Activated naive CD8-positive, alpha-beta T cell (primary cell): ENCODE measurements around the gene CPNE5.
"Not testable (repeated sequence)": the region's sequence is repeated elsewhere in the genome, so short reads cannot be mapped to it uniquely, and the experiment has no call there.

ENCODE experiments used
- H3K27ac Mint-ChIP-seq: one replicate; pipeline ENCODE4 v1.8.0; 2021; ENCODE audit warnings: mixed read lengths
- H3K27me3 Mint-ChIP-seq: one replicate; pipeline ENCODE4 v1.8.0; 2021; ENCODE audit warnings: mixed read lengths
- H3K36me3 Mint-ChIP-seq: one replicate; pipeline ENCODE4 v1.8.0; 2021; ENCODE audit warnings: mixed read lengths
- H3K4me1 Mint-ChIP-seq: one replicate; pipeline ENCODE4 v1.8.0; 2021; ENCODE audit warnings: low read depth, mixed read lengths
- H3K4me3 Mint-ChIP-seq: one replicate; pipeline ENCODE4 v1.8.0; 2021; ENCODE audit warnings: mild to moderate bottlenecking, mixed read lengths
- H3K9me3 Mint-ChIP-seq: one replicate; pipeline ENCODE4 v1.8.0; 2021; ENCODE audit warnings: low read depth, mixed read lengths

The CPNE5 gene

DNA sequence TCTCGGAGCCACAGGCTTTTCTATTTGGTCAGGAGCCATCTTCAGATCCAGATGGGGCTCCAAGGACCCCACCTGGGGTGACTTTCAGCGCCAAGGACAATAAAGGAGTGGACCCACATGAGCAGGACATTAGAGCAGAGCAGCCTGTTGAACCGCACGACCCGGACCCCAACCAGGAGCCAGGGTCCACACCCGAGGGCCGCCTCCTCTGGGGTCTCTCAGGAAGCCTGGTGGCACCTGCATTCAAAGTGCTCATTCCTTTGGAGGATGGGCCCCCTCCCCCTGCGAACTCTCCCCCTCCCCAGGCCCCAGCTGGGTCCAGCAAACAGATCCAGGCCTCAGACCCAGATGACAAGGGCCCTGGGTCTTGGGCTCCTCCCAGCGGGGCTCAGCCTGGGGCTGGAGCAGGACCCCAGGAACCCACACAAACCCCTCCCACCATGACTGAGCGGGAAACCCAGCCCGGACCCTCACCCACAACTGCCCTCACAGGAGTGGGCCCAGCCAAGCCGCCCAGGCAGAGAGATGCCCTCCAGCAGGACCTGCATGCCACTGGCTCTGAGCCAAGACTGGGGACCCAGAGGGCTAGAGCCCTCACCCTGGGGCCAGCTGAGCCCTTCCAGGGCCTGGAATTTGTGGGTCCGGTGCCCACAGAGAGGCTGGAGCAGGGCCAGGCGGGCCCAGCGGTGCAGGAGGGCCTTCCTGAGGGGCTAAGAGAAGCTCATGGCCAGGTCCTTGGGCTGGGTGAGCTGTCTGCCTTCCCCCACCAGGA lies 117.7 kb downstream of the CPNE5 start:
- H3K9me3 Mint-ChIP-seq, result no peaks in the 10 kb centered on the region
- H3K27me3 Mint-ChIP-seq, result no peaks in the 10 kb centered on the region
- H3K36me3 Mint-ChIP-seq, result no peaks in the 10 kb centered on the region
- H3K4me3 Mint-ChIP-seq, result no peak overlapping the region
- H3K27ac Mint-ChIP-seq, result no peak overlapping the region
- peaks cover 2% of the 10 kb centered on the region for H3K4me1 Mint-ChIP-seq

DNA sequence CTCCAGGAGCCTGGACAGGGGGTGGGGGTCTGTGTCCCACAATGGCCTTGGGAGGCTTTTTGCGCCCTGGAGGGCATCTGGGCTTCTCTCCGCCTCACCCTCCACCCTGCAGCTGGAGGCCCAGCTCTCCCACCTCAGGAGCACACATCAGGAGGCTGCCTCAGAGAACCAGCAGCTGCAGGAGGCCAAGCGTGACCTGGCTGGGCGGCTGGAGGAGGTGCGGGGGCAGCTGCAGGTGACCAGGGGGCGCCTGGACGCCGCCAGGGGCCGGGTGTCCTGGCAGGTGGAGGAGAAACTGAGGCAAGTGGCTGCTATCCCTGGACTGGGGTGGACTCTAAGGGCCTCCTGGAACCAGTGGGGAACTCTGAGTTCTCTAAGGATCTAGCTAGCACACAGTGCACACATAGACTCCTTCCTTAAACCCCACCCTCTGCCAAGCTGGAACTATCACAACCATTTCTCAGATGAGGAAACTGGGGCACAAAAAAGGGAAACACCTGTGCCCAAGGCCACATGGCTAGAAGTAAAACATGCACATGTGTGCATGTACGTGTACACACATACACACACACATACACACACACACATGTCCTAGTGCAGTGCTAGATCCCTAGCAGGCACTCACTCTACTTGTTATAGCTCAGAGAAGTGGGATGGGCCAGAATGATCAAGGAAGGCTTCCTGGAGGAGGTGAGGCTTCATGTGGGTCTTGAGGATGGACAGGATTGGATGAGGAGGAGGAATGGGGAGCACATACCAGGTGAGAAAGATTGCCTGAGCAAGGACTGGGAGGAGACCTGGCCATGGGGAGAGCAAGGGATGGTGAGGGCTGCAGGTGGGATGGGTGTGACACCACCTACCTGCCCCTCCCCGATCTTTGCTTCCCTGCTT lies 118.7 kb downstream of the CPNE5 start:
- Mint-ChIP-seq H3K4me1 (no peaks in the 10 kb centered on the region), H3K27ac (no peak overlapping the region), H3K36me3 (no peaks in the 10 kb centered on the region), H3K9me3 (no peaks in the 10 kb centered on the region), H3K4me3 (no peak overlapping the region), H3K27me3 (no peaks in the 10 kb centered on the region)

DNA sequence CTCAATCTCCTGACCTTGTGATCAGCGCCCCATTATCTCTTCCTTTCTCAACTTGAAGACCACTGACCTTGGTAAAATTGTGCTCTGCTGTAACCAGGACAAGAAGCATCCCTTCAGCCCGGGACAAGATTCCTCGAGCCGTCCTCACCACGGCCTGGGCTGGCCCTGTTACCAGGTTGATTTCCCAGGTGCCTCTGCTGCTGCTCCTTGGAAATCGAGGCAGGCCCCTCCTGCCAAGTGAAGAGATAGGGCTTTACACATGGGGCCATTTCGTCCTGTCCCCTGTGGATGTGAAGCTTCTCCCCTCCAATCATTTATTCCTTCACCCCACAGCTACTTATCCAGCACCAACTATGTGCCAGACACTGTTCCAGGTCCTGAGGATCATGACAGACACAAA lies 120.1 kb downstream of the CPNE5 start:
- H3K4me1 Mint-ChIP-seq, result no peaks in the 10 kb centered on the region
- H3K27ac Mint-ChIP-seq, result no peak overlapping the region
- H3K36me3 Mint-ChIP-seq, result no peaks in the 10 kb centered on the region
- H3K9me3 Mint-ChIP-seq, result no peaks in the 10 kb centered on the region
- H3K4me3 Mint-ChIP-seq, result no peak overlapping the region
- H3K27me3 Mint-ChIP-seq, result no peaks in the 10 kb centered on the region

DNA sequence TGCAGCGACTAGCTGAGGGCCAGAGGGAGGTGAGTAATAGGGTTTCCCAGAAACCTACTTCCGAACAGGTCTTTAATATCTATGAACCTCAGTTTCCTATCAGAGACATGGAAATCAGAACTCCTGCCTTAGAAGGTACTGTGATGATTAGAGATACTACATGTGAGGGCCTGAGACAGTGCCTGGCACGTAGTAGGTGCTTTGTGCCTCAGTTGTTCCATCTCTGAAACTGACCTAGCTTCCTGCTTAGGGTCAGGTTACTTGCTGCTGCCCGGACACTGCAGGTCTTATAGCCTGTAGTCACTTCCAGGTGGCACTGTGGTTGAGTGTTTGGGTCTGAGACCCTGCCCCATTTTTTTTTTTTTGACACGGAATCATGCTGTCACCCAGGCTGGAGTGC lies 120.7 kb downstream of the CPNE5 start:
- H3K9me3 Mint-ChIP-seq, result no peaks in the 10 kb centered on the region
- no peaks in the 10 kb centered on the region for H3K36me3 Mint-ChIP-seq
- no peaks in the 10 kb centered on the region for H3K27me3 Mint-ChIP-seq
- H3K4me3 Mint-ChIP-seq, result no peak overlapping the region
- no peak overlapping the region for H3K27ac Mint-ChIP-seq
- no peaks in the 10 kb centered on the region for H3K4me1 Mint-ChIP-seq

DNA sequence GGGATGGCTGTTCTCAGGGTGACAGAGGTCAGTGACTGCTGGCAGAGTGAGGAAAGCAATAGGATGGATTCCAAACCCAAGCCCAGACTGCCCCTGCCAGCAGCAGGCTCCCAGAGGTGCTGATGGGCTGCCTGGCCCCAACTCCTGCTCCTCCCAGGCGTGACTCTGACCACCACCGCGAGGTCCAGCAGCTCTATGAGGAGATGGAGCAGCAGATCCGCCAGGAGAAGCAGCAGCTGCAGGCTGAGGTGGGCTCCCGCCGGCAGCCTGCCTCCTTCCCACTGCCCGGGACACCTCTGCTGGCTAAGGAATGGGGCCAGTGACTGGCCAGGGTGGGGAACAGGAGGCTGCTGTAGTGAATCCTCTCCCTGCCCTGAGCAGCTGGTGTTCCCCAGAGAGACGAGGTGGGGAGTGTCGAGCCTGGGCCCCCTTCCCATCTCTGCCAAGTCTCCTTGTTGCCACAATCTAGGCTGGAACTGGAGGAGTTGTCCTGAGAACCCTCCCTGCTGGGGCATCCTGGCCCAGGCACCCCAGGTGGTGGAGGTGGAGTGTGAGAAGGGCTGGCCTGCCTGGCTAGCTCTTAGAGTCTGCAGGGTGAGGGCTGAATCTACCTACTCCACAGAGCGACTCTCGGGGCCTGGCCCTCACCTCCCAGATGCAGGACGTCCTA lies 121.2 kb downstream of the CPNE5 start:
- Mint-ChIP-seq H3K27me3 (no peaks in the 10 kb centered on the region), H3K4me1 (no peaks in the 10 kb centered on the region), H3K9me3 (no peaks in the 10 kb centered on the region), H3K4me3 (no peak overlapping the region), H3K27ac (no peak overlapping the region), H3K36me3 (no peaks in the 10 kb centered on the region)

DNA sequence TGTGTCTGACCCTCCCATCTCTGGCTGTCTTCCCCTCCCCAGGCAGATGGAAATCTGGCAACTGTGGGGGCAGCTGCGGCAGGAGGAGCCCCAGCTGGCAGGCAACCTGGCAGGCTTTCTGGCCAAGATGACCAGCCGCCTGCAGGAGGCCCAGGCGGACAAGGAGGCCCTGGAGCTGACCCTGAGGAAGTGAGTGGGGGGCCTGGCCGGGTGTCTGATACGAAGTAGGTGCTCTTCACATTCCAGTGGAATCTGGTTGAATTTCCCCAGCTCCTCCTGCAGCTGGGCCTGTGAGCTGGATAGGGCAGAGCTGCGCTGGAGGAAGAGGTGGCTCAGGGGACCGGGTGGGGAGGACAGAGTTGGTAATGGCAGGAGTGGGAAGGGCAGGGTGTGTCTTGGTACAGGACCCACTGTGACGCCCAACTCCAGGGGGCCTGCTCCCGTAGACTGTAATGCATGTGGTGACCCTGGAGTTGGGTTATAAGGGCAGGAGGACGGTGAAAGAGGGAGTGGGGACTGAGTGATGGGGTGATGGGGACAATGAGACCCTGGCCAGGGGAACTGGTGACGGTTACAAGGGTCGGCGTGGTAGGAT lies 121.9 kb downstream of the CPNE5 start:
- Mint-ChIP-seq H3K9me3 (no peaks in the 10 kb centered on the region), H3K4me1 (no peaks in the 10 kb centered on the region), H3K36me3 (no peaks in the 10 kb centered on the region), H3K4me3 (no peak overlapping the region), H3K27ac (no peak overlapping the region), H3K27me3 (no peaks in the 10 kb centered on the region)

DNA sequence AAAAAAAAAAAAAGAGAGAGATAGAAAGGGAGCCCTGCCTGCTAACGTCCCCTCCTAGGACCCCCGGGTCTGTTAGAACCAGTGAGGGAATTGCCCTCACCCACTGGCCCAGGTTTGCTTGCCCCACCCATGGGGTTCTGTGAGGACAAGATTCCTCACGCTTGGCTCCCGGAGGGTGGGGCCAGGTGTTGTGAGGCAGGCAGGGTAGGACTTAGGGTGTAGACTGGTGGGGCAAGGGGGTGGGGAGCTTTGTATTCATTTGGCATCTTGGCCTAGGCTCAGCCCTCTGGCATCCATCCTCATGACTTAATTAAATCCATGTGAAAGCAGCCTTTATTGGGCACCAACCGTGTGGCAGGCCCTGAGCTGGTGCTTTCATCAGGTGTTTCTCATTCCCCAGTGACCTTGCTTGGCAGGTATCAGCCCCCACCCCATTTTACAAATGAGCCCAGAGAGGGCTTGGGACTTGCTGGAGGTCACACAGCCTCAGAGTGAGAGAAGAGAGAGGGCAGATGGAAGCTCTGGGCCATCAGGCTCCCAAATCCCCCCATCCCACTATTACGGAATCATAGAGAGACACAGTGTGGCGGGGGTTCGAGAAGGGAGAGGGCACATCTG lies 122.7 kb downstream of the CPNE5 start:
- Mint-ChIP-seq H3K4me3 (no peak overlapping the region), H3K27ac (no peak overlapping the region), H3K36me3 (no peaks in the 10 kb centered on the region)

DNA sequence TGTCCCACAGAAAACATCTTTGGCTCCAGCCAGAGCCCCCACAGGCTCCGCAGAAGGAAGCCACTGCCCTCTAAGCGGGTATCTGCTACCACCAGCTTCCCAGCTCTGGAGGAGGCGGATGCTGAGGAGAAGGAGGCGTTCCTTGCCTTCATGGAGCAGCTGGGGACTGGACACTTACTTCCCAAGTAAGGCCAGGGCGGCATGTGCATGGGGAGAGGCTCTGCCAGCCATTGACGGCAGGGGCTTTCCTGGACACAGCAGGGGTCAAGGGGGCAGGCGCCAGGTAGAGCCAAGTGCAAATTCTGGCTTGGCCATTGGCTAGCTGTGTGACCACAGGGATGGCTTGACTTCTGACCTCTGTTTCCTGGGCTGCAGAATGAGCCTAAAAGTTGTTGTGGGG lies 123.8 kb downstream of the CPNE5 start:
- no peak overlapping the region for H3K4me3 Mint-ChIP-seq
- H3K4me1 Mint-ChIP-seq, result no peaks in the 10 kb centered on the region
- H3K36me3 Mint-ChIP-seq, result no peaks in the 10 kb centered on the region
- H3K9me3 Mint-ChIP-seq, result no peaks in the 10 kb centered on the region
- no peaks in the 10 kb centered on the region for H3K27me3 Mint-ChIP-seq
- no peak overlapping the region for H3K27ac Mint-ChIP-seq

More for the DNA sequence above, 122.7 kb downstream of the CPNE5 start:
- H3K9me3 Mint-ChIP-seq, result no peaks in the 10 kb centered on the region
- no peaks in the 10 kb centered on the region for H3K4me1 Mint-ChIP-seq
- H3K27me3 Mint-ChIP-seq, result no peaks in the 10 kb centered on the region

DNA sequence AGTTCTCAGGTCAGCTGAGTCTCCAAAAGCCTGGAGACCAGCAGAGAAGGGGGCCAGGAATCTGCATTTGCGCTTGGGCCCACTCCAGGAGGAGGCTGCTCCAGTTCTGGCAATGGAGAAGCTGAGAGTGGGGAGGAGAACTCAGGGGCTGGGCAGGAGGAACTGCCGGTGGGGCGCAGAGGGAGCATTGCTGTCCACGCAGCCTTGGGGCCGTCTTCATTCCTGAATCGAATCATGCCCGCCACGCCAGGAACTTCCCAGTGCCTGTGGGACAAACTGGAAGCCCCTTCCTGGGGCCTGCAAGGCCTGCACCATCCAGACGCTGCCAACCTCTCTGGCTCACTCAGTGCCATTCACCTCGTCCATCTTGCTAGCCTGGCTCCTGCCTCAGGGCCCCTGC lies 124.7 kb downstream of the CPNE5 start:
- Mint-ChIP-seq H3K27ac (no peak overlapping the region), H3K9me3 (no peaks in the 10 kb centered on the region), H3K4me1 (no peaks in the 10 kb centered on the region), H3K27me3 (no peaks in the 10 kb centered on the region), H3K4me3 (no peak overlapping the region), H3K36me3 (no peaks in the 10 kb centered on the region)

DNA sequence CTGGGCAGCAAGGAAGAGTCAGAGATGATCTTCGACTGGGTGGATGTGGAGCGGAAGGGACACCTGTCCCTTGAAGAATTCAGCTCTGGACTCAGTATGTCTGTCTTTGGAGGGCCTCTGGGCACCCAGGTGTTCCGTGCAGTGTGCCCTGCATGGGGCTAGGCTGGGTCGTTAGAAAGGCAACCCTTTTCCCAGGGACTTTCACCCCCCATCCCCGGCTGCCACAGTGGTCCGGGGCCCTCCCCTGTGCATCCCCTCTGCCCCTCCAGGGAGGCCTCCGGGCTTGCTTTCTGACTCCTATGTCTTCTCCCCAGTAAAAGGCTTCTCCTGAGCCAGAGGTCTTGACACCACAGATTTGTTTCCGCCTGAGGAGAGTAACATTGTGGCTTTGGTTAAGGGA lies 125.4 kb downstream of the CPNE5 start:
- Mint-ChIP-seq H3K4me3 (no peak overlapping the region), H3K4me1 (no peaks in the 10 kb centered on the region), H3K27ac (no peak overlapping the region), H3K27me3 (no peaks in the 10 kb centered on the region), H3K9me3 (no peaks in the 10 kb centered on the region), H3K36me3 (no peaks in the 10 kb centered on the region)

DNA sequence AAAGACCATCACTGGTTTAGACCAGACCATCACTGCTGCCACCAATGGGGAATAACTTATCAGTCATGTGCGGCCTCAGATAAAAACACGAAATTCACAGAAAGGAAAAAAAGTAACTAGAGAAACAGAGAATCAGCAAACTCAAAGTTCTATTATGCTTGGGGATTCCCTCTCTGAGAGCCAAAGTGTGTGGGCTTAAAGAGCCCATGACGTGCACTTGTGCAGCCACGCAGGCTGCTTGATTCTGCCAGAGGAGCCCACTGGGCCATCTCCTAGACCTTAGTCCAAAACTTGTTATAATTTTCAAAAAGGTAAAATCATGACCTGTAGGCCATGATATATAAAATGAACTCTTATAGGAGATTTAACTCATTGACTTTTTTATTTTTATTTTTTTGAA lies 126.4 kb downstream of the CPNE5 start:
- Mint-ChIP-seq H3K4me3 (no peak overlapping the region), H3K27me3 (no peaks in the 10 kb centered on the region), H3K4me1 (no peaks in the 10 kb centered on the region), H3K9me3 (no peaks in the 10 kb centered on the region), H3K36me3 (no peaks in the 10 kb centered on the region), H3K27ac (no peak overlapping the region)

DNA sequence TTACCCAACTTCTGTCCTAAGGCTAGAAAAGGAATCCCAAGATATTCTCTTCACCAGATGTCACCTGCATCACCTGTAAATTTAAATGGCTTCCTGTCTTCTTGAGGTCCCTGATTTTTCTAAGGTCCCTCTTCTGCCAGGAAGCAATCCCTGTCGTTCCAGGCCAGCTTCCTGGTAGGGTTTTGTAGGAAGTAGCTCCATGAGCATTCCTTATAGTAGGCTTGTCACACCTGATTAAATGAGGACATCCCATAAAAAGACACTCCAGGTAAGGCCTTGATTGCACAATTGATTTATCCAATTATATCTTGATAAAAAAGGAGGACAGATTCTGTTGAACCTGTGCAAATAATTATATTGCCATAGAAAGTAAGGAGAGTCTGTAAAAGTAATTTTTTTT lies 132.9 kb downstream of the CPNE5 start:
- Mint-ChIP-seq H3K36me3 (no peaks in the 10 kb centered on the region), H3K4me3 (no peak overlapping the region), H3K27ac (no peak overlapping the region), H3K4me1 (no peaks in the 10 kb centered on the region), H3K27me3 (no peaks in the 10 kb centered on the region), H3K9me3 (no peaks in the 10 kb centered on the region)

DNA sequence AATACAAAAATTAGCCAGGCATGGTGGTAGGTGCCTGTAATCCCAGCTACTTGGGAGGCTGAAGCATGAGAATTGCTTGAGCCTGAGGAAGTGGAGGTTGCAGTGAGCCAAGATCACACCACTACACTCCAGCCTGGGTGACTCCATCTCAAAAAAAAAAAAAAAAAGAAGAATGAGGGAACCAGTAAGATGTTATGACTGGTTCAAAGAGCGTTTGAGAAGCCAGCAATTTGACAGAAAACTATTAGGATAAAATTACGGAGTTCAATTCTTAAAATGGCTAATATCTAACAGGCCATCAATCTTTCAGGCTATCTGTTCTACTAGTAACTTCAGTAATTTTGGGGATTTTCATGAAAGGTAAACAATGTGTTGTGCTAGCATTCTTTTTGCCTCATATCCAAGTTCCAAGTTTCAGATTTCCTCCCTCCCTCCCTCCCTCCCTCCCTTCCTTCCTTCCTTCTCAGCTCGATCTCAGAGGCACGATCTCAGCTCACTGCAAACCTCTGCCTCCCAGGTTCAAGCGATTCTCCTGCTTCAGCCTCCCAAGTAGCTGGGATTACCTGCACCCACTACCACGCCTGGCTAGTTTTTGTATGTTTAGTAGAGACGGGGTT lies 134.2 kb downstream of the CPNE5 start:
- H3K27ac Mint-ChIP-seq, H3K36me3 Mint-ChIP-seq, H3K4me3 Mint-ChIP-seq, H3K27me3 Mint-ChIP-seq, H3K9me3 Mint-ChIP-seq, H3K4me1 Mint-ChIP-seq: not testable (repeated sequence)

DNA sequence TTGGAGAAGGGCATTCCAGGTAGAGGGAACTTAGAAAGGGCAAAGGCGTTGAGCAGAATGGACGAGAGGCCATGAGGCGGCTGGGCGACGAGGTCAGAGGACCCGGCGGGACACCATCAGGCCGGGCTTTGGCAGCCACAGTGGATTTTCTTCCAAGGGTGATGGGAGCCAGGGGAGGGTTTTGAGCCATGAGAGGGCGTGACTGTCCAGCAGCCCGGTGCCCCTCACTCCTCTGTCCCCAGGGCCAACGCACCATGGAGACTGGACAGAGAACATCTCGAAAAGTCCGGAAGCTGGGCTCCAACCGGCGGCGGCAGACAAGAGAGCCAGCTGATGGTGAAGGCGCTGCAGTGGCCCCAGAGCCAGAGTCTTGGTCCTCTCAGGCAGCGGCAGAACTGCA lies 135.3 kb downstream of the CPNE5 start:
- no peaks in the 10 kb centered on the region for H3K27me3 Mint-ChIP-seq
- no peaks in the 10 kb centered on the region for H3K4me1 Mint-ChIP-seq
- H3K36me3 Mint-ChIP-seq, result no peaks in the 10 kb centered on the region
- no peaks in the 10 kb centered on the region for H3K9me3 Mint-ChIP-seq
- no peak overlapping the region for H3K27ac Mint-ChIP-seq
- H3K4me3 Mint-ChIP-seq, result no peak overlapping the region
